AML-193 (cell line): ENCODE measurements around the gene FAM163A.
"Not testable (repeated sequence)": the region's sequence is repeated elsewhere in the genome, so short reads cannot be mapped to it uniquely, and the experiment has no call there.

ENCODE experiments used
- DNase-seq, 2 experiments: peaks; one replicate each; lab custom pipeline; 2025; lab: John Stamatoyannopoulos, UW

FAM163A gene

DNA sequence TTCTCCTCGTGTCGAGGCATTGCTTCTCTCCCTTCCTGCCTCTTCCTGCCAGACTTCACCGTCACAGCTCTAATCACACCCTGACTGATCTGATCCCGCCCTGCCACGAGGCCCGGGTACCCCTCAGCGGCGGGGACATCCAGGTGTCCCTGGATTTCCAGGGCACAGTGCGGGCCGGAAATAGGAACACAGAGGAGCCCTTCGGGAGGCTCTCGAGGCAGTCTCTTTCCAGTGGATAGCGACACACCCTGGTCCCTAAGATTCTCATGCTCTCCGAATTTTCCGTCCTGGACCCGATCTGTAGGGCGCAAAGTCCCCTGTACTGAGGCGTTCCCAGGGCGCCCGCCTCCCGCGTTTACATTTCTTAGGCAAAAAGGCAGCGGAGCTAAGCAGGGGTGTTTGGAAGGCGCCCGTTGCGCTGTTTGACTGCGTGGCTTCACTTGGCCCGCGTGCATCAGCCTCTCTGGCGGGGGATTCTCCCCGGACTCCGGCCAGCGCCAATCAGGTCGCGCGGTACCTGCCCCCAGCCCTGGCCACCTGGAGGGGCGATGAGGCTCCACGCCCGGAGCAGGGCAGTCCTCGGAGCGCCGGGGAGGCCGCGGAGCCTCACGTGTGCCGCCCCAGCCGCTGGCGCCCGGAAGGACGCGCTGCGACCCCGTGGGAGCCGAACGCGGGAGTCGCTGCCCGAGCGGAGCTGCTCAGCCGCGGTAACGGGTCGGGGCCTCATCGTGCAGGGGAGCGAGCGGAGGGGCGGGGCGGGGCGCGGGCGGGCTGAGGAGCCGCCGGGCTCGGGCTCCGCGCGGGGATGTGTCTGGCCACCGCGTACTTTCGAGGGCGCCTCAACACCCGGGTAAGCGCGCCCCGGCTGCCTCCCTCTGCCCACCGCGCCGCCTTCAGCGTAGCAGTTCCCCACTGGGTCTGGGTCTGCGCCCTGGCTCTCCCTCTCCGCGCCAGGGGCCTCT, at the start of gene FAM163A:
Gene FAM163A (plus strand): TSS at position 575 of the 962 bp plus-strand sequence. CDS start 69,807 bp downstream, outside the sequence.
- no peak for DNase-seq

DNA sequence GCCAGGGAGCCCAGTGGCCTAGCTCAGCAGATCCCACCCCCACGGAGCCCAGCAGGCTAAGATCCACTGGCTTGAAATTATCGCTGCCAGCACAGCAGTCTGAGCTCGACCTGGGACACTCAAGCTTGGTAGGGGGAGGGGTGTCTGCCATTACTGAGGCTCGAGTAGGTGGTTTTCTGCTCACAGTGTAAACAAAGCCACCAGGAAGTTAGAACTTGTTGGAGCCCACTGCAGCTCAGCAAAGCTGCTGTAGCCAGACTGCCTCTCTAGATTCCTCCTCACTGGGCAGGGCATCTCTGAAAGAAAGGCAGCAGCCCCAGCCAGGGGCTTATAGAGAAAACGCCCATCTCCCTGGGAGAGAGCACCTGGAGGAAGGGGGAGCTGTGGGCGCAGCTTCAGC, 48.6 kb upstream of the FAM163A start:
- not testable (repeated sequence) for DNase-seq

DNA sequence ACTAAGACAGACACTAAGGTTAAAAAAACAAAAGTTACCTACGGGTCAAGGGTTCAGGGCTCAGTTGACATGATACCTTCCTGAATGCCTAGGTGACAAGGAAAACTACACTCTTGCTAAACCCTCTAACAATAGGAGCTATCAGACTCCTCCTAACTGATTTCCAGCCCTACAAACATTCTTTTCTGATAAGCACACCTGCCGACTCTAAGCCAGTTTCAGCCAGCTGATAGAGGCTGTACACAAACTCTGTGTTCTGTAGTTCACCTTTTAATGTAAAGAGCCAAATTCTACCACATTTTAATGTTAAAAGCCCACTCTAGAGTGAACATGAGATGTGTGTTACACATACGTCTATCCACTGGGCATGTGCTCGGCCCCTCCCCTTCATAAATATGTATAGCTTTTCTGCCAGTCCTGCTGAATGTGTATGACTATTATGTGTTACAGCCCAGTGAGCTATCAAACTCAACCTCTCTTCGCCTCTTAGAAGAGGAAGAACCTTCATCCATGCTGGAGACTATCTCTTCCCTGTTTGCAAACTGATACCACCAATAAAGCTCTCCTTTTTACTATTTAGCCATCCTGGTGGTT, 40.0 kb upstream of the FAM163A start:
- no peak for DNase-seq

DNA sequence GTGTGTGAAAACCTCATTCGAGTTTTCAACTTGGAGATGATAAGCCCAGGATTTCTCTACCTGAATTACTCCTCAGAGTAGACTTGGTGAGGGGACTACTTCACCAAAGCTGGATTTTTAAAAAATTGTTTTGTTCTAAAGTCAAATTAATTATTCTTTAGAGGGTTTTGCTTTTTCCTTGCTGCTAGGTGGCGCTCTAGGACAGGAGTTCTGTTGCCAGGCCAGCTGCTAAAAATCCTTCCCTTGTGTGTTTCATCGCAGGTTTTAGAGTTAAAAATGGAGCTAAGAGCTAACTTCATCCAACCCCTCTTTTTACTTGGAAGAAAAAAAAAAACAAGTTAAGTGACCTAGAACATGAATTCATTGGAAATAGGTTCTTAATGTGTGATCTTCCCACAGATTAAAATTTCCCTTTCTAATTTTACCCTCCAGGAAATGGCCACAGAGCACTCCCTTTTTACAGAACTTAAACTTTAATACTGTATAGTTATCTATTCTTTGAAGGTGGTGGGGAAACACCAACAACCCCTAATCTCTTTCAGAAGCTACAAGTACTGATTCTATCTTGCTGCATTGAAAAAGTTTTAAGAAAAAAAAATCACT, 36.7 kb upstream of the FAM163A start:
- peak; percentile 52 to 59 for DNase-seq

DNA sequence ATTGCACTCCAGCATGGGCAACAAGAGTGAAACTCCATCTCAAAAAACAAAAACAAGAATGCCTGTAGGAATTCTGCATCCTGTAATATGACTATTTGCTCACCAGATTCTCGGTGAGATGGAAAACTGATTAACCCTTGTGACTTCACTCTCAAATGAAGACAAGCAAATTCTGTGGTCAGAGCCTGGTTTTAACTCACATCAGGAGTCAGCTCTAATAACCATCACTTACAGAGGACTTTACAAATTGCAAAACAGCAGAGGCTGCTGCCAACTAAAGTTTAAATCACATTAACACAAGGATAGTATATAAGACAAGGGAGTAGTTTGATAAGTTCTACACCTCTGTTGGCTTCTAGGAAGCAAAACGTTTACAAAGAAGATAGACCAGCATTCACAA, 35.7 kb upstream of the FAM163A start:
- no peak for DNase-seq

DNA sequence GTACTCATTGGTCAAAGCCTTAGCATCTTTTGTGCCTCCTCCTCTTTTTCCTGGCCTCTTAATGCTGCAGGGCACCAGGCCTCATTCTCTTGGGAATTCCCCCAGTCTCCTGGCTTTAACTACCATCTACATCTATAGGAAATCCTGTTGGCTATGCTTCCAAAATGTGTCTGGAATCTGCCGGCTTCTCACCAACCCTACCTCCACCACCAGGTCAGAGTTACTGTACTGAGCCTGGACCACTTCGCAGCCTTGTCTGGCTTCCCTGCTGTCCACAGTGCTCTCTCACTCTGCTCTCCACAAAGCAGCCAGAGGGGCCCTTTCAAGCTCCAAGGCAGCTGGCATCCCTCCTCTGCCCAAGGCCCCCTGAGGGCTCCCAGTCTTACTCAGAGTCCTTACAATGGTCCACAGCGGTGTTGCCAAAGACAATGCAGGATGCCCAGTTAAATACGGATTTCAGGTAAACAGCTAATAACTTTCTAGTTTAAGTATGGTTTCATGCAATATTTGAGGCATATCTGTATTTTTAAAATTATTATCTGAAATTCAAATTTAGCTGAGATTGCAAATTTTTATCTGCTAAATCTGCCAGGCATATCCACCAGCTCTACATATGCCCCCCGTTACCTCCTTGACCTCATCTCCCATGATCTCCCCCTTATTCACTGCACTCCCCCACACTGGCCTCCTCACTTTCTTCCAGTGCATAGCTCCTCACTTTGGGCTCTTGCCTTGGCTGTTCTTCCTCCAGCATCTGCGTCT, 34.5 kb upstream of the FAM163A start:
- DNase-seq: no peak

DNA sequence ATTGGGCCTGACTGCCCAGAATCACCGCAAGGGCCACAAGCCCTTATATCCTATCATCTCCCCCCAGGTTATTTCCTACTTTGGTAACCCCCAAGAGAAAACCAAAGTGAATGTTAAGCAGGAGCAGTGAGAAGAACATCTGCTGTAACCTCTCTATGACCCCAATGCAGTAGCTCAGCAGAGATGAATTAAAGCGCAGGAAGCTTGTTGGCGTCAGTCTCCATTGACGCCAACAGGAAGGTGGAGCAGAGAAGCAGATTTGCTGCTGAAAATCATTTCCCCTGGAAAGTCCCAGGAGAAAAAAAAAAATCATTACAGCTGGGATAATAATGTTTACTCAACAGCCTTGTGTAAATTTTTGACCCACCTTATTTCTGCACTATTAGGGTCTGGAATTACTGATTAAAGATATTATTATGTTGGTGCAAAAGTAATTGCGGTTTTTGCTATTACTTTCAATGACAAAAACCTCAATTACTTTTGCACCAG, 33.2 kb upstream of the FAM163A start:
- DNase-seq: no peak

DNA sequence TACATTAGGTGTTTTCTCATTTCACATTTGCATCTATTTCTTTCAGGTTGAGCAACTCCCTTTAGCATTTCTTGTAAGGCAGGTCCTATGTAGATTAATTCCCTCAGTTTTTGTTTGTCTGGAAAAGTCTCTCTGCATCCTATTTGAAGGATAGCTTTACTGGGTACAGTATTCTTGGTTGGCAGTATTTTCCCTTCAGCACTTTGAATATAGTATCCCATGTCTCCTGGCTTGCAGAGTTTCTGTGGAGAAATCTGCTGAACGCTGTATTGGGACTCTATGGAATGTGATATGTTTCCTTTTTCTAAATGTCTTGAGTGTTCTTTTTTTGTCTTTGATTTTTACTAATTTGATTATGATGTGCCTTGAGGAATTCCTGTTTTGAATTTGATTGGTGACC, 28.9 kb upstream of the FAM163A start:
- no peak for DNase-seq

DNA sequence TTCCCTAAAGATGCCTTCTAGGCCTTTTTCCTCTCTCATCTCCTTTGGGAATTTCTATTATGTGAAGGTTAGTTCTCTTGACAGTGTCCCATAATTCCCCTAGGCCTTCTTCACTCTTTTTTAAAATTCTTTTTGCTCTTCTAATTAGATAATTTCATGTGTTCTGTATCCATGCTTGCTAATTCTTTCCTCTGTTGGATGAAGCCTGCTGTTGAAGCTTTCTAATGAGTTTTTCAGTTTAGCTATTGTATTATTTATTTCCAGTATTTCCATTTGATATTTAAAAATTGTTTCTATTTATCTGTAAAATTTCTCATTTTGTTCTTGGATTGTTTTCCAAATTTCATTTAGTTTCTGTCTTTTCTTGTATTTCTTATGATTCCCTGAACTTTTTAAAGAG, 28.5 kb upstream of the FAM163A start:
- no peak for DNase-seq

DNA sequence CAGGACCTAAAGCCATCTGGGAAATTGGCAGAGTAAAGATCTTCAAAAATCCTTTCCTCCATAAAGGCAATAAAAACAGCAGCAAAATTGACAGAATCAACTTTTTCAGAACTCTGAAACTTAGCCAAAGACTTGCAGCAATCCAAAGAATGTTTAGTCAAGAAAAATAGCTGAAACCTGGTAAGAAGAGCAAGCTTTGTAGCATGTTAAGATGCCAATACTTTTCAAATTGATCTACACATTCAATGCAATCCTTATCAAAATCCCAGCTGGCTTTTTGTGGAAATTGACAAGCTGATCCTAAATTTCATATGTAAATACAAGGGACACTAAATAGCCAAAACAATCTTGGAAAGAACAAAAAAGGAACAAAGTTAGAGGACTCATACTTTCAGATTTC, 23.8 kb upstream of the FAM163A start:
- no peak for DNase-seq

DNA sequence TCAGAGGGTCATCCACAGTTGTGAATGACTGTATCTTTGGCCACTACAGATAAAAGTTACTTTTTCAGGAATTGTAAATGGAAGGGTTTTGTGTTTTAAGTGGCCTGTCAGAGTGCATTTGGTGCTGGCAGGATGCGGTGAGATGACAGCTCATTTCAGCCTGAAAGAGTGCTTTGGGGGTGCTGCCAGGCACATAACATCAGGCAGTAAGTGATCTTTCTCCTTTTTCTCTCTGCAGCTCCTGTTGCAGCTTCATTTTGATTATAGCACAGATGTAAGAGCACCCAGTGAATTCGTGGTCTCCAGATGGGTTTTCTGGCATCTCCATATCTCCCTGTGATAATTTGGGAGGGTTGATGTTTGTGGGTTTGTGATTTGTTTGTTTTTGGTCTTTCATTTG, 14.8 kb upstream of the FAM163A start:
- no peak for DNase-seq

DNA sequence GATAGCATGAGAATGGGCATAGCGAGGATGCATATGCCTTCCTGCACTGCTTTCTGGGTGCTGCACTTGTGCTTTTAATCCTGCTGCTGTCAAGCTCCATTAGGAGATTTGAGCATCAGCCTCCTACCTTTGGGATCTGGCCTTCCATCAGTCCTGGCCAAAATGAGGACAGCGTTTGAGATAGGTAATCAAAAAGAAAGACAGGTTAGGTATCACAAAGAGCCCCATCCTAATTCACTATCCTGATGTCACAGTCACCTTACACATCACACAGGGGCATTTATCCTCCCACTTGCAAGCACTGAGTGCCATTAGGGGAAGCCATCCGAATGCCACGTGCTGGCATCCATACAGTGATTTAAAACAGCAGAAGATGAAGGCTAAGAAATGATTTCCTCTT, 13.2 kb upstream of the FAM163A start:
- DNase-seq: no peak

DNA sequence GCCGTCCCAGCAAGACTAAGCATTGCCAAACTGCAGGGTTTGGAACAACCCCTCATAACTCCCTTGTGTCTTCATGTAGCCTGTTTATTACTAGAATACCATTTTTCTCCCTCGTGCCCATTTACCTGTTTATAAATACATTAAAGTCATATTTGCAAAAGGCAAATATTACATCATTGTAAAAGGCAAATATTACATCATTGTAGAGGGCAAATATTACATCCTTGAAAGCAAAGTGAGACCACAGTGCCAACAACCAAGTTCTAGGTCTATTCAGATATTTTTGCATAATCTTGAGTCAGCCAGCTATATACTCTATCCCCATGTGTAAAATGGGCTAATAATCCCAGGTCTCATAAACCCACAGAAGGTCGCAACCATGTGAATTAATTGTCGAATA, 11.4 kb upstream of the FAM163A start:
- DNase-seq: no peak

DNA sequence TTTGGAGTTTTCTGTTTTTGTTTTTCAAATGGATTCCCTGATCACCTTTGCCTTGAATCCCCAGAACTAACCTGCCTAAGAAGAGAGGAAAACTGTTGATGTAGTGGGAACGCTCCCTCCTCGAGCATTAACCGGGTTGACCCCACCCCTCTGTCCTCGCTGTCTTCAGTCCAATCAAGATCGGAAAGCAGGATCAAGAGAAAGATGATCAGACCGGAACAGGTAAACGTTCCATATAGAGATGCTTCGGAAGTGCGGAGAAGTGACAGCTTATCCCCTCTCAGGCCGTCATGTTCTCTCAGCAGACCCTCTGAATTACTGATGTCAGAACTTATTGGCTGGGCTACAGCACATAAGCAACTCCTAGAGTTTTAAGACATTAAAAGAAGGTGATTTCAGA, 800 bp upstream of the FAM163A start:
- no peak for DNase-seq

DNA sequence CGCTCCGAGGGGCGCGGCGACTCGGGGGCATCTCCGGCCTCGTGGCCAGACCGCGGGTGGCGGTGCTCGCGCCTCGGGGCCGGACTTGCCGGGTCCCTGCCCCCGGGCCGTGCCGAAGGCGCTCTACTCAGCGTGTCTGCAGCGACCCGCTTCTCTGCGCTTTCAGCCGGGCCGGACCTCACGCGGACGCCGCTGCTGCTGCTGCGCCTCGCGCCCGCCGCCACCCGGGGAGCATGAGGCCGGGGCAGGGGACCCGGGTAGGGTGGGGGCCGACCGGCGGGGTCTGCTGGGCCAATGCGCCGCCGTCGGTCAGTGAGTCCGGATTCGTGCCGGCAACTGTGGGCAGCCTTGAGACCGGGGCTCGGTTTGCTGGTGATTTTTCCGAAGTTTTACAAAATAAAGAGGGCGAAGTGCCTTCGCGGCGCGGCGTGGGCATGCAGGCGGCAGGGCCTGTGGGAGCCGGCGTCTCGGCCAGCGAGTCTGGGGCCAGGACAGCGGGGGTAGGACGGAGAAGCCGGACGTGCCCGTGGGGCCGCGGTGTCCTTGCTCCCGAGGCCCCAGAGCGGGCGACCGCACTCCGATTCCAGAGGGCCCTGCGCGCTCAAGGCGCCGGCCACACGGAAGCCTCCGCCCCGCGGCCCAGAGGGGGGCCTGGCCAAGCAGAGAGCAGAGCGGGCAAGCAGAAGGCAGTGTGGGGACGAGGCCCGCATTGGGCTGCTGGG, 749 bp downstream of the FAM163A start:
- no peak for DNase-seq

DNA sequence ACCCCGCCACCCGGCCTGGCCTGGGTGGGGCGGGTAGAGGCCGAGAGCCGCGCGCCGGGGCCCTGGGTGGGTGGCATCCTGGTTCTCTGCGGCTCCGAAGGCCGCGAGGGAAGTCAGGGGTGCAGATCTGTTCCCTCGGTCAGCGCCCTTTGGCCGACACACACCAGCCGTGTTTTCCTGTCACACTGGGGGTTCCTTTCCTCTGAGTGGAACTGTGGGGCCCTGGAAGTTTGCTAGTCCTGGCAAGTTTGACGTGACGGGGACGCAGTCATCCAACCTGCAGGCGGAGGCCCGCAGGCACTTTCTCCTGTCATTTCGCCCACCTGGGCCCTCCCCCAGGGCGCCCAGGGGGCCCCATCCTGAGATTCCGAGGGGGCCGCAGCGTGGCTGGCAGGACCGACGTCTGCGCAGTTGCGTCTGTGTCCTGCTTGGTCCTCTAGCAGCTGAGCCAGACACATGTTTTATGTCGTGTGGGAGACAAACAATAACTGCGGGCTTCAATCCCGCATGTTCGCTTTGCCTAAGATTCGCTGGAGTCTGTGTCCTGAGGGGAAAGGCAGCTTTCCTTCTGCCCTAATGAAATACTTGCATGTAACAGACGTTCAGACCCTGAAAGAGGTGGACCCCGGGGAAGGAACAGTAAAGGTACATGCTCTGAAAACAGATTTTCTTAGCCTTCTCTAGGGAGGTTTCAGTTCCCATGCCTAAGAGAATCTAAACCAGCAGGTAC, 1.5 kb downstream of the FAM163A start:
- no peak for DNase-seq

DNA sequence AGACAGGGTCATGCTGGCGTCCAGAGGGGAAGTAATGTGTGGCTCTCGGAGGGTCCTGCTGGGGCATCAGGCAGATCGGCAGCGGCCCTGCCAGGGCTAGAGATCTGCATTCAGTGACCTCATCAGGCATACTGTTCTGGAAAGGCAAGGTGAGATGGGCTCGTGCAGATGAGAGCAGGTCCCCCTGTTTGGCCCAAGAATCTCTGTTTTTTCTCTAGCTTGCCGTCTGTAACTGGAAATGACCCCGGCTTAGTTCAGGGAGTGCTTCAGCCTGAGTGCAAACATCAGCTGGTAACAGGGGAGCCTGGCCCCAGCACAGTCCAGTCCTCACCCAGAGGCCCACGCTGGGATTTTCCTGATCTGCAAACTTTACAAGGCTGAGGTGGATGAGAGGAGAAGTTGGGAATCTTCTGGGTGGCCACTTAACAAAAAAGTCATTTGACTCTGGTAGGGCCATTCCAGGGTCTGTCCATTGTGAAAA, 2.1 kb downstream of the FAM163A start:
- no peak for DNase-seq

DNA sequence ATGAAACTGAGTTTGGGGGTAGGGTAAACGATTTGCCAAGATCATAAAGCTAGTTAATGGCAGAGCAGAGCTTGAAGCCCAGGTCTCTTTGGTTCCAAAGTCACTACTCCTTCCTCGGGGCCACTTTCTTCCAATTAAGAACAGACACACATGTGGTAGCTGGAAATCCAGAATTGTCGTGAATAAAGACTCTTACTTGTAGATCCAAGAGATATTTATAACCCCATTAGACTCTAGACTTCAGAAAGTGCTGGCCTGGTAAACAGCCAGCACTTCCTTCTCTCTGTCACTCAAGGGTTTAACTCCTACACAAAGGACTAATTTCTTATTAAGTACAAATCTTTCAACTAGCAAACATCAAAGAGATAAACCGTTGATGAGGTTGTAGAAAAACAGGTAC, 2.7 kb downstream of the FAM163A start:
- DNase-seq: no peak

DNA sequence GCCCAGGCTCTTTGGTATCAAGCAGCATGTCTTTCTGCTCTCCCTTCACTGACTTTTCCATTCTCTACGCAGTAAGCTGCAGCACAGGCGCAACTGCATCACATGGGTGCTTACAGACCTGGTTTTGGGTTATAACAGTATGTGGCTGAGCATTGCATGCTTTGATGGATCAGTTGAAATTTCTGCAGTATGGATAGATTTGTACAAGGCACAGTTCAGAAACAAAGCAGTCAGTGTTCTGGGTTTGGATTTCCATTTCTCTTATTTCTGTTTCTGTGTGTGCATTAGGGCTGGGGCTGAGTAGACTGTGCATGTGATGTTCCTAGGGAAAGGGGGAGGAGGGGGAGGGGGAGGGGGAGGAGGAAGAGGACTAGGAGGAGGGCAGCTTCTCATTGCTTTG, 4.5 kb downstream of the FAM163A start:
- DNase-seq: no peak

DNA sequence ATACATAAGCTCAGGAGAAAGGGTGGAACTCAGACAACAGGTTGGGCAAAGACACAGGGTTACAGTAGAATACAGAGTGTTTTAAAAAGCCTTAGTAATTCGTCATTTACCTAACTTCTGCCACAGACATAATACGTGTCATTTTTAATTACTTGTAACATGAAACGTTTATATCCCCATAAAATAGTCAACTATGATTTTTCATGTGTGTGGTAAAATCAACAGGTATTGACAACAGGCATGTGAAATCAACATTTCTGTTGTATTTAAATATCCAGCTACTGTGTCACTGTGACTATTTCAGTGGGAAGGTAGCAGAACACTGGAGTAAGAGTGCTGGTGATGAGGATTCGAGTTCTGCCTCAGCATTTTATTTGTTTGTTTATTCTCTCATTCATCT, 5.7 kb downstream of the FAM163A start:
- no peak for DNase-seq

DNA sequence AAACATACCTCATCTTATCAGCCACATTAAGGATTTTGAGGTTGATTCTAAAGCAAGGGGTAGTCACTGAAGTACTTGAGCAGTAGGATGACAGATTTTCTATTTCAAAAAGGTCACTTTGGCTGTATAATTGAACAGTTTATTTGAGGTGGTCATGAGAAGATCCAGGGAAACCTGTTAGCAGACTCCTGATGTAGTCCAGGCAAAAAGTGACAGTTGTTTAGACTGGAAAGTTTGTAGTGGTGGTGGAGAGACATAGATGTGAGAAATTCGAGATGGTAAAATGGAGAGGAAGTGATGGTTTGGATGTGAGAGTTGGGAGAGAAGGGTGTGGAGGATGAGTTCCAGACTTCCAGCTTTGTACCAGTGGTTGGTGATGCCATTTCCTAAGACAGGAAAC, 7.5 kb downstream of the FAM163A start:
- DNase-seq: no peak
